ACHN (cell line): ENCODE results near the gene VSTM2B.
"Not testable (repeated sequence)": the region's sequence is repeated elsewhere in the genome, so short reads cannot be mapped to it uniquely, and the experiment has no call there.

ENCODE experiments used
- DNase-seq: peaks from one replicate; pipeline ENCODE4 v3.0.0-alpha.2; 2015
- in situ Hi-C: cut with HindIII; loops from 2 replicates; pipeline ENCODE4 v1.10.0; 2017; ENCODE audit warnings: low sequenced_read_pairs, low pct_ligation_motif_present, low pct_unique_long_range_greater_than_20kb

VSTM2B gene

GRCh38 chr19:29551774-29552173 is 26.0 kb downstream of the VSTM2B start:
- in situ Hi-C loops, result no loop called here
- DNase-seq, result no peak

GRCh38 chr19:29552454-29553280 is 26.9 kb downstream of the VSTM2B start:
- DNase-seq, result no peak
- in situ Hi-C loops, result no loop called here

- DNase-seq, result no peak
- in situ Hi-C loops, result no loop called here
These were observed 28.4 kb downstream of the VSTM2B start for GRCh38 chr19:29554149-29554548.

GRCh38 chr19:29559110-29559509 is 33.3 kb downstream of the VSTM2B start:
- DNase-seq, in situ Hi-C loops: not testable (repeated sequence)

- DNase-seq, result no peak
- in situ Hi-C loops, result no loop called here
These were observed 33.9 kb downstream of the VSTM2B start for GRCh38 chr19:29559743-29560142.

GRCh38 chr19:29560313-29561075 is 34.7 kb downstream of the VSTM2B start:
- in situ Hi-C loops, result no loop called here
- DNase-seq, result no peak

- in situ Hi-C loops, result no loop called here
- DNase-seq, result no peak
These were observed 35.8 kb downstream of the VSTM2B start for GRCh38 chr19:29561601-29562000.

GRCh38 chr19:29562299-29563297 is 36.8 kb downstream of the VSTM2B start:
- in situ Hi-C loops, result no loop called here
- no peak for DNase-seq

GRCh38 chr19:29563486-29564101 is 37.8 kb downstream of the VSTM2B start:
- in situ Hi-C loops, result no loop called here
- DNase-seq, result no peak

GRCh38 chr19:29564574-29565005 is 38.8 kb downstream of the VSTM2B start:
- in situ Hi-C loops, result no loop called here
- no peak for DNase-seq

GRCh38 chr19:29565171-29565570 is 39.4 kb downstream of the VSTM2B start:
- DNase-seq, result no peak
- in situ Hi-C loops, result no loop called here

- in situ Hi-C loops, result no loop called here
- no peak for DNase-seq
These were observed 40.8 kb downstream of the VSTM2B start for GRCh38 chr19:29566496-29567054.

GRCh38 chr19:29567366-29567915 is 41.6 kb downstream of the VSTM2B start:
- DNase-seq, result no peak
- in situ Hi-C loops, result no loop called here

- DNase-seq, result no peak
- in situ Hi-C loops, result no loop called here
These were observed 42.5 kb downstream of the VSTM2B start for GRCh38 chr19:29568036-29569025.

- no peak for DNase-seq
- in situ Hi-C loops, result no loop called here
These were observed 43.5 kb downstream of the VSTM2B start for GRCh38 chr19:29569038-29569911.

GRCh38 chr19:29571181-29571580 is 45.4 kb downstream of the VSTM2B start:
- DNase-seq, result no peak
- in situ Hi-C loops, result no loop called here
